HG03558 (cell line): ENCODE measurements around the gene LILRB1.
"Not testable (repeated sequence)": the region's sequence is repeated elsewhere in the genome, so short reads cannot be mapped to it uniquely, and the experiment has no call there.

Source experiments
- ATAC-seq: cut with Tn5 transposase; IDR thresholded peaks from one replicate; pipeline ENCODE4 v1.9.1; 2021; ENCODE audit warnings: moderate number of reproducible peaks; ENCODE audit not compliant: unreplicated experiment; ENCODE audit errors: extremely low read depth

The LILRB1 gene

DNA sequence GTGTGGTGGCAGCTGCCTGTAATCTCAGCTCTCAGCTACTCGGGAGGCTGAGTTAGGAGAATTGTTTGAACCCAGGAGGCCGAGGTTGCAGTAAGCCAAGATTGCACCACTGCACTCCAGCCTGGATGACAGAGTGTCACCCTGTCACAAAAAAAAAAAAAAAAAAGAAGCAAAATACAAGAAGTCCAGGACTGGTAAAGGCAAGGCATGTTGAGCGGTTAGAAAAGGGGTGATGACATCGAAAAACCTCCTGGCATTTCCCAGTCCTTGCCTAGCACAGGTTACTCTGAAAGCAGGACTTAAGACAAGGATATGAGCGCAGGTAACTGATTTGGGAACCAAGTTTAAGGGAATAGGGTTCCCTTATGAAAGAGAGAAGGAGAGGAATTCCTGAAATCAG, 30.0 kb downstream of the LILRB1 start:
- ATAC-seq: no peak

DNA sequence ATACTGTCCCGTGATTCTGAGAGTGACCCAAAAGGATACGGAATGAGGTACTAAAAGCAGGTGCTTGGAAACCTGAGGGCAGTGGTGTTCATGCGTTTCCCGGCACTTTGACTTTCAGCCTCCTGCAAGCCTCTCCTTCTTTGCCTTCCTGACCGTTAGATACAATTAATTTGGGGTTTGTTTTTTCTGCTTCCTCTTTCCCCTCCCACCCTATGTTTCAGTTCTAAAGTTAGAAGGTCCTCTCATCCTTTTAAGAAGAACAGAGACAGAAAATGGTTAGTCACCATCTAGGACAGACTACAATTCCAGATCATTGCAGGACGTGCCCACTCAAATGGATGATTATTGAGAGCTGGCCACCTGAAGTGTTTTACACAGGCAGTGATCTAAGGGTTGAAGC, 30.7 kb downstream of the LILRB1 start:
- ATAC-seq: no peak

DNA sequence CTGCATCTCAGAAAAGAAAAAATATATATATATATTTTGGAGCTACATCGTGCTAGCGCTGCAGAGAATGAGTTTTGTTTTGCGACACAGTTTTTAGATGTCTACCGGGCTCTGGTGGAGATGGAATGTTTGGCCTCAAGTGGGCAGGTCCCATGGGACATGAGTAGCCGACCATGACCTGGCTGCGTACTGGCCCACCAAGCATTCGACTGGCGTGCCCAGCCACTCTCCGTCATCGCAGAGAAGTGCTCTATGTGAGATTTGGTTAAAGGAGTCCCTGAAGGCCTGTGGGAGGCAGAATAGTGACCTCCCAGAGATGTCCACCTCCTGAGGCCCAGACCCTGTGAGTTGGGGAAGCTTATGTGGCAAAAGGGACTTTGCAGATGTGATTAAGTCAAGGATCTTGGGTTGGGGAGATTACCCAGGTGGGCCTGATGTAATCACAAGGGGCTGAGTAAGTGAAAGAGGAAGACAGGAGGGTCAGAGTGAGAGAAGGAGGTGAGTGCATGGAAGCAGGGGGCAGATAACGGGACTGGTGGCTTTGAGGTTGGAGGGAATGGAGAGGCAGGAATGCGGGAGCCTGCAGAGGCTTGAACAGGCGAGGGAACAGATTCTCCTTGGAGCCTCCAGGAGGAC, 31.7 kb downstream of the LILRB1 start:
- ATAC-seq: no peak

DNA sequence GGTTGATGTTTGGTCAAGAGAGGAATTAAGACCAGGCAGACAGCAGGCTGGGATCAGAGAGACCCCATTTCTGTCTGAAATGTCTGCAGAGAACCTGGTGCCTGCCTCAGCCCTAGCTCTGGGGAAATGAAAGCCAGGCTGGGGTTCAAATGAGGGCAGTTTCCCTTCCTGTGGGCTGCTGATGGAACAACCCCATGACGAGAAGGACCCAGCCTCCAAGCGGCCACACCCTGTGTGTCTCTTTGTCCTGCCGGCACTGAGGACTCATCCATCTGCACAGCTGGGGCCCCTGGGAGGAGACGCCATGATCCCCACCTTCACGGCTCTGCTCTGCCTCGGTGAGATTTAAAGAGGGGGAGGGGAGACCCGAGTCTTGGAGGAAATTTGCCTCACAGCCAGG, 32.4 kb downstream of the LILRB1 start, which contains the start of gene LILRB4:
LILRB4 (plus strand) TSS at position 256 of the 400 bp plus-strand sequence; CDS start at position 305, 49 bp downstream.
- ATAC-seq: no peak

DNA sequence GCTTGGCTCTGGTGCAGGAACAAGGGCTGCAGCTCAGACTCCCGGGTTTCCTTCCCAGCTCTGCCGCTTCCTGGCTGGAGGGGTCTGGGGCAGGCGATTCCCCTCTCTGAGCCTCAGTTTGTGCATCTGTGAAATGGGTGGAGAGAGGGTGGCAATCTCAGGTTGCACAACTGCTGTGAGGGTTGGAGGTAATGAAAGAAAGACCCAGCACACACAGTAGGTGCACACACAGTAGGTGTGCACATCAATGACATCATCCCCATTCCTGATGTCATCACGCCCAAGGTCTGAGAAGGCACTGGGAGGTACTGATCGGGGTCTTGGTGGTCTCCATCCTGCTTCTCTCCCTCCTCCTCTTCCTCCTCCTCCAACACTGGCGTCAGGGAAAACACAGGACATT, 35.2 kb downstream of the LILRB1 start:
- ATAC-seq: no peak

DNA sequence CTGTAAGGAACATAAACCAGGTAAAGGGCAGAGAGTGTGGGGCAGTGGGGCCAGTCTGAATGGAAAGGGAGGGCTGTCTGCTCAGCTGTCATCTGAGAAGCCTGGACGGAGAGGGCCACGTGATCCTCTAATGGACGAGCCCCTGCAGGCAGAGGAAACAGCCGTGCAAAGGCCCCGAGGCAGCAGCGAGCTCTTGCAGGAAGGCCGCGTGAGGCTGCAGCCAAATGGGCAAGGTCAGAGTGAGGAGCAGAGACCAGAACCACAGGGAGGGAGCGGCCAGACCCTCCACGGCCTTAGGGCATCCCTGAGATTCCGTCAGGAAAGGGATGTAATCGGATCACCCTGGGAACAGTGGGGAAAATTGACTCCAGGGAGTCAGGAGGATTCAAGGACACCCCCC, 36.9 kb downstream of the LILRB1 start:
- no peak for ATAC-seq

DNA sequence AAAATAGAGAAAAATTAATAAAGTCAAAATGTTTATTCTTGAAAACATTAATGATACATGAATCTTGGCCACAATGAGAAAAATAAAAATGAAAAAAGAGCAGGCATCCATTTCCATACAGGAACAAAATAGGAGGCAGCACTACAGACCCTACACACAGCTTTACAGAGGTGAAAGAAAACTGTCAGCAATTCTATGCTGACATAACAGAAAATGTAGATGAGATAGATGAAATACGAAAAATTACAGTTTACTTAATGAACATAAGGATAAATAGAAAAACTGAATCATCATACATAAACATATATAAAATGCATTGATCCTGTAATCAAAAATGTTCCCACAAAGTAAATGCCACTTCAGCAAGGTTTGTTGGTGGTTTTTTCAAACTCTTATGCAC, 38.1 kb downstream of the LILRB1 start:
- no peak for ATAC-seq

DNA sequence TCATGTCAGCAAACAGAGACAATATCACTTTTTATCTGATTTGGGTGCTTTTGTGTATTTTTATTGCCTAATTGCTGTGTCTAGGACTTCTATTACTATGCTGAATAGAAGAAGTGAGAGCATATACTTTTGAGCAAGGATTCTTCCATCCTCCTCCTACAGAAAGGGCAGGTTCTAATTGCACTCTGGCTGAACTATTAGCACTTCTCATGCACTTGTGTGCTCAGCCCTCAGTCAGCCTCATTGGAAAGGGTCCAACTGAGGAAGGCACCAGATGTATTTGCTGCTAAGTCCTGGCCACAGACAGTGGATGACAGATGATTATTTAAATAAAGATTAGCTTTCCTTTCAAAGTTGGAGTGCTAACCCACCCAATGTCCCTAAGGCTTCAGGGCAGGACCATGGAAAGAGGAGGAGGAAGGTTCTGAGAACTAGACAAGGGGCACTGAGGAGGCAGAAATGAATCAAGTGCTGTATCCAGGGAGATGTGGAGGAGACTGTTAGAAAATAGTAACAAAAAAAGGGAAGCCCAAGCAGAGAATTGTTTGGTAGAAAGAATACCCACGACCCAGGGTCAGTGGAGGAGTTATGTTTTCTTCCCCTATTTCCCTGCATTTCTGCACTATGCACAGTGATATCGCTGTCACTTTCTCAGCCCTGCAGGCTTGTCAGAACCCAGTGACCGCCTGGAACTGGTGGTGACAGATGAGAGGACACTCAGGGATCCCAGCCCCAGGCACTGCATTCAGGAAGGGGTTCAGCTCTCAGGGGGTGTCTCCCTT, 40.5 kb downstream of the LILRB1 start:
- no peak for ATAC-seq

DNA sequence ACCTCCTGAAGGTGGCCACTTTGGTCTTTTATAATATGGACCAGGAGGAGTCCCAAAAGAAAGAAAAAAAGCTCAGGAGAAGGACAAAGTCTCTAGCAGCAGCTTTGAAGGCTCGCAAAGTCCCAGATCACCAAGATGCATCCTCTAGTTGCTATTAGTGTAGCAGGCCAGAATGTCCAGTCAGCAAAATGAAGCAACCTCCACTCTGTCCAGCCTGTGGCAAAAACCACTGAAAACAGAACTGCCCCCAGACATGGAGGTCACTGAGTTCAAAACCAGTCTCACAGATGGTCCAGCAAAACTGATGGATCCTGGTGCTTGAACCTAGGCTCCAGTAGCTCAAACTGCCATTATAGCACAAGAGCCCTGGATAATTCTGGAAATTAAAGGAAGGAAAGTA, 42.9 kb downstream of the LILRB1 start:
- ATAC-seq: no peak

DNA sequence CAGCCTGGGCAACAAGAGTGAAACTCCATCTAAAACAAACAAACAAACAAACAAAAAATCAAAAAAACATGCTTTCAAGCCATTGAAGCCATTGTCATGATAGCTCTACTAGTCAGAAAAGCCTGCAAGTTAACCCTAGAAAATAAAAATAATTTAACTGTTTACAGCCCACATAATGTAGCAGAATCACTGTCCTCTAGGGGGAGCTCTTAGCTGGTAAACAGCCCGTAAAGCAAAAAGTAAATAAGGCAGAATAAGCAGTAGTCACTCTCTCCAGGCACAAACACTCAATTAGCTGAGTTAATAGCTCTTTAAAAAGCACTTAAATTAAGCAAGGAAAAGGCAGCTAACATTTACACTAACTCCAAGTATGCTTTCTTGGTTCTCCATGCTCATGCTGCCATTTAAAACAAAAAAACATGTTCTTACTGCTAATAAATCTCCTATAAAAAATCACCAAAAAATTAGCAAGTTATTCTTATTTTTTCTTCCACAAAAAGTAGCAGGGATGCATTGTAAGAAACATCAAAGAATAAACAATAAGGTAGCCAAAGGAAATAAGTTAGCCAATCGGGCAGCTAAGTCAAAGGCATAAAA, 43.8 kb downstream of the LILRB1 start:
- ATAC-seq: no peak

DNA sequence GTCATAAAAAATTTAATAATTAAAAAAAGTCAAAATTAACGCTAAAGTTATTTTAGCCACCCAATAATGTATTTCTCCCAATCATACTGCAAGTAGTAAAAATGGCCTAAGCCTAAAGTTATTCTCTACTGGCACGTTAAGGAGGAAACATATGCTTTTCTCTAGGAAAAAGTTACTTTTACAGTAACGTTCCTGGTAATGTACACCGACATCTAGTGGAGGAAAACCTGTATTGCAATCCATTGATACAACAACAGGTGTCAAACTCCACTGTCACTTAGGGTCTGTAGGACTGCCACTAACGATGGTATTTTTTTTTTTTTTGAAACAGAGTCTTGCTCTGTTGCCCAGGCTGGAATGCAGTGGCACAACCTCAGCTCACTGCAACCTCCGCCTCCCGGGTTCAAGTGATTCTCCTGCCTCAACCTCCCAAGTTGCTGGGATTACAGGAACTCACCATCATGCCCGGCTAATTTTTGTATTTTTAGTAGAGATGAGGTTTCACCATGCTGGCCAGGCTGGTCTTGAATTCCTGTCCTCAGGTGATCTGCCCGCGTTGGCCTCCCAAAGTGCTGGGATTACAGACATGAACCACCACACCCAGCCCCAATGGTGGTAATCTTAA, 46.0 kb downstream of the LILRB1 start:
- ATAC-seq: not testable (repeated sequence)

DNA sequence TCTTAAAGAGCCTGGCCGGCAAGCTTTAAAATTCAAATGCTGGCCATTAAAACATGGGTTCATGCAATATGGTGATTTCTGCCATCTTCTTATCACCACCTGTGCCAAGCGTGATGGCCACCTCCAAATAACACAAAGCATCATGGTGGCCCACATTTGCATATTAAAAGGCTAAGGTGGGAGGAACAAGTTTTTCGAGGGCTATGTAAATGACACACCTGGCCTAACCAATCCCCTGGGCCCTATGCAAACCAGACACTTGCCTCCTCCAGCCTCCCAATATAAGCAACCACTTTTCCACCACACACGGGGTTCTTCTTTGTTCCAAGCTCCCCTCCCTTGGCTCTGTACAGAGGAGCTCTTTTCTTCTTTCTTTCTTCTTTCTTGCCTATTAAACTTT, 46.9 kb downstream of the LILRB1 start:
- ATAC-seq: no peak

DNA sequence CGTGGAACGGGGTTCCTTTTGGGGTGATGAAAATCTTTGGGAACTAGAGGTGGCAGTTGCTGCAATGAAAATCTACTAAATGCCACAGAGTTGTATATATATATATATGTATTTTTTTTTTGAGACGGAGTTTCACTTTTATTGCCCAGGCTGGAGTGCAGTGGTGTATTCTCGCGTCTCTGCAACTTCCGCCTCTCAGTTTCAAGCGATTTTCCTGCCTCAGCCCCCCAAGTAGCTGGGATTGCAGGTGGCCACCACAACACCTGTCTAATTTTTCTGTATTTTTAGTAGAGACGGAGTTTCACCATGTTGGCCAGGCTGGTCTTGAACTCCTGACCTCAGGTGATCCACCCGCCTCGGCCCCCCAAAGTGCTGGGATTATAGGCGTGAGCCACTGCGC, 51.3 kb downstream of the LILRB1 start:
- not testable (repeated sequence) for ATAC-seq

DNA sequence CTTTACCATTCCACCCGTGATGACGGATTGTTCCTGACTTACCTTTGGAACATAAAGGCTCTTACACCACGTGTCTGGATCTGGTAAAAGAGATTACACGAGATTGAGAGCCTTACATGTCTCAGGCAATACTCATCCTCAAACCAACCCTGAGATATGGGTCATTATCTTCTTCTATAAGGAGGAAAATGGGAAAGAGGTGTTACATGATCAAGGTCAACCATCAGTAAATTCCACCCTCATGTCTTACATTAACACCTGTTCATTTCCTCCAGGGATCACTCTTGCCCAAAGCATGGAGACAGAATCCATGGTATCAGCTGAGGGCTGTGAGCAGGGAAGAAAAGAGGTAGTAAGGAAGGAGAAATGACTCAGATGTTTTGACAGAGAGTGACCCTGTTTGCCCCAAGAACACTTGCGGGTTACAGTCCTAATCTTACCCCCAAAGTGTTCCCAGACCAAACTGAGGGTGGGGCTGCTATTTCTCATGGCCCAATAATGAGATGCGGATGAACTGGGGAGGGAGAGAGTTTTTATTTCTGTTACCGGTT, 52.1 kb downstream of the LILRB1 start:
- ATAC-seq: no peak

DNA sequence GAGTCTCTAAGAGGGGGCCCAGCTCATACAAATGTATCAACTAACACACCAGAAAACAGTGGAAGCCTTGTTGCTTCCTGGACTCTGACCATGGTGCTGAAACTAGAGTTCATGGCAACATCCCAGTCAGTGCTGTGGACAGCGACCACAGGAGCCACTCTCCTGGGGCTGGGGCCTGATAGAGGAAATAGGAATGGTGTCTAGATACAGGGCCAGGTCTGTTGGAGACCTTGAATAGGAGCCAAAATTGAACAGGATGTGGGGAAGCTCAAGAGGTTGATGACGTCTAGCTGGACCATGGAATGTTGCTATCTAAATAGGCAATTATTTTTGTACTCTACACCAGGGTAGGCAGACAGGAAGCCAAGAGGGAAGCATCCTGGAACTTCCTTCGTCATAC, 54.2 kb downstream of the LILRB1 start:
- ATAC-seq: no peak
